Fibroblast of pulmonary artery (primary cell): ENCODE measurements around the gene HINT3.

Experiments used
- DNase-seq: peaks from one replicate; pipeline ENCODE4 v3.0.0-alpha.2; 2010; ENCODE audit warnings: low read depth
- H3K4me3 ChIP-seq: replicated peaks from 2 replicates; pipeline ENCODE4 v1.5.1; 2011; ENCODE audit warnings: low read depth, mild to moderate bottlenecking, control low read depth, low read length, moderate library complexity
- CTCF ChIP-seq: IDR thresholded peaks from 2 replicates; pipeline ENCODE4 v1.5.1; 2011; ENCODE audit warnings: mild to moderate bottlenecking, control low read depth, low read length, inconsistent platforms; ENCODE audit errors: missing control alignments

The HINT3 gene

DNA sequence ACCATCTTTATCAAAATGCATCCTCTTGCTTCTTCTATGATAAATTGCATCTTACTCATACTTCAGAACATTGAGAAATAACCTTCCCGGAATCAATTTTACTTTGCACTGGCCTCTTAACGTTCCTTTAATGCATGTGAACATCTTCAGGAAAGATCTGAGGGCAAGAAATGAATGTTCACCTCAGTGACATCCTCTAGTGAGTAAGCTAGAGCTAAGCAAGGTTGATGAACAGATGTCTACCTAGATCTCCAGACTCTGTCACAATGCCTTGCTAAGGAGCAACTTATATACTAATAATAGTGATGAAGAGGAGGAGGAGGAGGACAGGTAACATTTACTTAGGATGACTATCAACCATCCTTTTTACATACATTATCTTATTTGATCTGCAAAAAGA, 16.8 kb upstream of the HINT3 start:
- no peak for DNase-seq
- H3K4me3 ChIP-seq, result no peak overlapping the region
- TF ChIP-seq CTCF, result no peak

DNA sequence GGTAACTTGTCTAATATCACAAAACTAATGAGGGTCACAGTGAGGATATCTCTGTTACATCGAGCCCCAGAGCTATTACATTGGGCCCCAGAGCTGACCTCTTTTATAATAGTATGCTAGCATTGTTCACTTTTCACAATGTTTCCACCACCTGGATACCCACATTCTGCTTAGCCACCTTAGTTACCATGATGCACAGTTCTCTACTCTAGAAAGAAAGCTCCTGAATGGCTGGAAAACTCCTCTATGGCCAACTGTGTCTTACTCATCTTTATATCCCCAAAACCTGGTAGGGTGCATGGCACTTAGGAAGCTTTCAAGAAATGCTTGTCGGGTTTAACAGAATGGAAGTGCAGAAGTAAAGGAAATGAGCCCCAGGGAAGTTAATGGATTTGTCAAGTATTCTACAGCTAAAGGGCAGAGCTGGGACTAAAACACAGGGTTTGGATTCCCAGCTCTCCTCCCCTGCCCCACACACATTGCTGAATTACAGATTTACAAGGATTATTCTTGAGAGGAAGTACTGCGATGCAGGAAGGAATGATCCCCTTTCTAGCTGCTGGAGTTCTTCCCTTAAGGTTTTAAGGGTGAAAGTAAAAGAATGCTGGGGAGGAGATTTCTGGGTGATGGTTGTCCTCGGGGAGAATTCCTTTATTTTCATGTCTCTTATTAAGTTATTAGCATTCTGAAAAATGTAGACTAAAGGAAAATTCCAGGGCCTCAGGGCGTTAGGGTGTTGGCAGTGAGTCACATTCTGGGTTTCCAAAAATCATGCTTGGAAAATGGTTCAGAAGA, 16.1 kb upstream of the HINT3 start:
- DNase-seq, result no peak
- no peak overlapping the region for H3K4me3 ChIP-seq
- no peak for TF ChIP-seq CTCF

- no peak for TF ChIP-seq CTCF
- H3K4me3 ChIP-seq, result no peak overlapping the region
- DNase-seq, result no peak
These were observed 13.7 kb upstream of the HINT3 start for GRCh38 chr6:125942672-125943527.

GRCh38 chr6:125943528-125944433, 12.8 kb upstream of the HINT3 start:
- no peak for TF ChIP-seq CTCF
- H3K4me3 ChIP-seq, result no peak overlapping the region

DNA sequence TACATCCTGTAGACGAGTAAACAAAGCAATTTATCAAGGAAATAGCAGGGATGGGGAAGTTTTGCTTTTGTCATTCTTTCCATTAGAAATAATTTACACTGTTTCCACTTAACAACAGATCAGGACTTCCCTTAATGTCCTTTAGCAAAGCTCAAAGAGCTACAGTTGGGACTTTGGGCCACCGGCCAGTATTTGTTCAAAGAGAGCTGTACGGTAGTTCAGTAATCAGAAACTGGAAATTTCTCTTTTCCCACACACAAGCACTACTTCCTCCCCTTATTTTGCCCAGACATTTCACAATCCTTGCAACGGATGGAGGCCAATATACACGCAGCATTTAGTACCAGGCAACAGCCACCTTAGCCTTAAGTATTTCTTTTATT, 12.1 kb upstream of the HINT3 start:
- peak; percentile 96 for DNase-seq
- no peak for TF ChIP-seq CTCF
- no peak overlapping the region for H3K4me3 ChIP-seq

More at GRCh38 chr6:125943528-125944433, 12.8 kb upstream of the HINT3 start:
- no peak for DNase-seq

- no peak overlapping the region for H3K4me3 ChIP-seq
- no peak for TF ChIP-seq CTCF
- DNase-seq, result no peak
These were observed 11.7 kb upstream of the HINT3 start for GRCh38 chr6:125944896-125945295.
